22Rv1 (cell line): ENCODE measurements around the gene TMEM184A.

ENCODE experiments used
- ZFX ChIP-seq: fragments of 450-650 bp; IDR thresholded peaks from 2 replicates; pipeline ENCODE4 v1.6.1; 2017; ENCODE audit warnings: antibody characterized with exemption, borderline replicate concordance
- TF ChIP-seq, protein P1 (sequence below): fragments of 450-650 bp; IDR thresholded peaks from 2 replicates; pipeline ENCODE4 v1.5.1; 2017; ENCODE audit warnings: mild to moderate bottlenecking

- TF ChIP-seq, protein P1, sequence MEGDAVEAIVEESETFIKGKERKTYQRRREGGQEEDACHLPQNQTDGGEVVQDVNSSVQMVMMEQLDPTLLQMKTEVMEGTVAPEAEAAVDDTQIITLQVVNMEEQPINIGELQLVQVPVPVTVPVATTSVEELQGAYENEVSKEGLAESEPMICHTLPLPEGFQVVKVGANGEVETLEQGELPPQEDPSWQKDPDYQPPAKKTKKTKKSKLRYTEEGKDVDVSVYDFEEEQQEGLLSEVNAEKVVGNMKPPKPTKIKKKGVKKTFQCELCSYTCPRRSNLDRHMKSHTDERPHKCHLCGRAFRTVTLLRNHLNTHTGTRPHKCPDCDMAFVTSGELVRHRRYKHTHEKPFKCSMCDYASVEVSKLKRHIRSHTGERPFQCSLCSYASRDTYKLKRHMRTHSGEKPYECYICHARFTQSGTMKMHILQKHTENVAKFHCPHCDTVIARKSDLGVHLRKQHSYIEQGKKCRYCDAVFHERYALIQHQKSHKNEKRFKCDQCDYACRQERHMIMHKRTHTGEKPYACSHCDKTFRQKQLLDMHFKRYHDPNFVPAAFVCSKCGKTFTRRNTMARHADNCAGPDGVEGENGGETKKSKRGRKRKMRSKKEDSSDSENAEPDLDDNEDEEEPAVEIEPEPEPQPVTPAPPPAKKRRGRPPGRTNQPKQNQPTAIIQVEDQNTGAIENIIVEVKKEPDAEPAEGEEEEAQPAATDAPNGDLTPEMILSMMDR = no peak
- no peak for TF ChIP-seq ZFX
Measured at GRCh38 chr7:1584700-1585099, 28.7 kb upstream of the TMEM184A start.
